Measurements from ENCODE around the gene LHX3. TPM values are rescaled to one million over a fixed set of nuclear protein-coding genes. Genes with fewer than 3 reads are reported as not detected.
A peak's percentile ranks its signal among the peaks of the same experiment; 100 is the strongest.

The LHX3 gene
- total RNA-seq, 1 experiment from 2014 or later = not detected

DNA sequence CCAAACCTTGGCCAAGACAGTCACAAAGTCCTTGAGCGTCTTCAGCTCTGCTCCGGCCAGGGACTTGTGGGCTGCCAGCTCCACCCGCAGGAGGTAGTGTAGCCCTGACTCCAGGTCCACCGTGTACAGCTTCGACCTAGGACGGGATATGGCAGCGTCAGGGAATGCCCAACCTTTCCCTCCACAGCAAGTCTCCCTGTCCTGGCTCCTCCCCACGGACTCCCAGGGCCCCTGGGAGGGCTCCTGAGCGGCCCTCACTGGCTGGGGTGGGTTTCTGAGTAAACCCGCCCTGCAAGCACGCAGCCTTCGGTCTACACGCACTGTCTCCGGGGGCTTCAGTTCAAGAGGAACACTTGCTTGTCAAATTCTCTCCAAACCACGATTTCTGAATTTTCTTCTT, 13.7 kb upstream of the LHX3 start:
- Histone ChIP-seq H2BK120ac (ENCODE audit: low read depth, low read length, poor library complexity, severe bottlenecking) (no peak overlapping the region), H3K18ac (ENCODE audit: insufficient read length, low read depth, low read length) (no peak overlapping the region), H2BK15ac (ENCODE audit: low read depth, low read length) (no peak overlapping the region), H3K23ac (ENCODE audit: insufficient read length, low read depth, low read length) (no peak overlapping the region), H3K23me2 (ENCODE audit: insufficient read length, low read depth, low read length, poor library complexity, severe bottlenecking) (no peaks in the 10 kb centered on the region), H3K9ac (ENCODE audit: extremely low read depth, insufficient read length, low read length) (no peak overlapping the region), H4K5ac (ENCODE audit: insufficient read length, low read depth, low read length) (no peak overlapping the region), H3K27me3 (ENCODE audit: insufficient read depth, low read length) (no peaks in the 10 kb centered on the region), H3T11ph (ENCODE audit: low read length) (no peak overlapping the region), H3K79me2 (ENCODE audit: insufficient read depth, low read length) (no peaks in the 10 kb centered on the region), H2BK12ac (ENCODE audit: insufficient read length, low read depth, low read length) (no peak overlapping the region), H2AK5ac (ENCODE audit: insufficient read length, low read length) (no peak overlapping the region), H2BK5ac (ENCODE audit: insufficient read length, low read length) (no peak overlapping the region), H3K79me1 (ENCODE audit: insufficient read depth, low read depth, low read length, poor library complexity, severe bottlenecking) (no peaks in the 10 kb centered on the region), H3K27ac (ENCODE audit: insufficient read length, low read depth, low read length) (no peak overlapping the region), H3K56ac (ENCODE audit: insufficient read length, low read depth, low read length) (no peak overlapping the region), H2AFZ (ENCODE audit: low read length) (no peak overlapping the region), H3K14ac (ENCODE audit: insufficient read depth, low read length) (no peak overlapping the region), H3K4ac (ENCODE audit: low read depth, low read length) (no peak overlapping the region), H3K9me3 (ENCODE audit: control insufficient read depth, low read depth, low read length) (no peaks in the 10 kb centered on the region), H3K4me1 (ENCODE audit: insufficient read depth, low read length) (no peaks in the 10 kb centered on the region), H4K20me1 (ENCODE audit: control insufficient read depth, insufficient read depth, insufficient read length) (no peaks in the 10 kb centered on the region), H2BK20ac (ENCODE audit: low read depth, low read length, poor library complexity, severe bottlenecking) (no peak overlapping the region), H3K4me2 (ENCODE audit: insufficient read depth, insufficient read length, low read length) (no peak overlapping the region), H4K8ac (replicated peaks; ENCODE audit: insufficient read length, low read depth, low read length) (no peak overlapping the region), H4K91ac (ENCODE audit: insufficient read length, low read depth, low read length) (no peak overlapping the region)
- H3K36me3 Mint-ChIP-seq (ENCODE audit: insufficient read depth in 1 of 3, low read depth in 3 of 3) = peaks cover 27 to 59% (median 40%) of the 10 kb centered on the region in 3 experiments
- TF ChIP-seq, protein P1, sequence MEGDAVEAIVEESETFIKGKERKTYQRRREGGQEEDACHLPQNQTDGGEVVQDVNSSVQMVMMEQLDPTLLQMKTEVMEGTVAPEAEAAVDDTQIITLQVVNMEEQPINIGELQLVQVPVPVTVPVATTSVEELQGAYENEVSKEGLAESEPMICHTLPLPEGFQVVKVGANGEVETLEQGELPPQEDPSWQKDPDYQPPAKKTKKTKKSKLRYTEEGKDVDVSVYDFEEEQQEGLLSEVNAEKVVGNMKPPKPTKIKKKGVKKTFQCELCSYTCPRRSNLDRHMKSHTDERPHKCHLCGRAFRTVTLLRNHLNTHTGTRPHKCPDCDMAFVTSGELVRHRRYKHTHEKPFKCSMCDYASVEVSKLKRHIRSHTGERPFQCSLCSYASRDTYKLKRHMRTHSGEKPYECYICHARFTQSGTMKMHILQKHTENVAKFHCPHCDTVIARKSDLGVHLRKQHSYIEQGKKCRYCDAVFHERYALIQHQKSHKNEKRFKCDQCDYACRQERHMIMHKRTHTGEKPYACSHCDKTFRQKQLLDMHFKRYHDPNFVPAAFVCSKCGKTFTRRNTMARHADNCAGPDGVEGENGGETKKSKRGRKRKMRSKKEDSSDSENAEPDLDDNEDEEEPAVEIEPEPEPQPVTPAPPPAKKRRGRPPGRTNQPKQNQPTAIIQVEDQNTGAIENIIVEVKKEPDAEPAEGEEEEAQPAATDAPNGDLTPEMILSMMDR (conservative IDR thresholded peaks at IDR 0.05) = peak; percentile 22; the same call in 1 of the 3 replicates
- H3K9me3 Mint-ChIP-seq = no peaks in the 10 kb centered on the region; a peak in 1 of 5 replicates
- DNase-seq = no peak
- no peaks in the 10 kb centered on the region for H3K27me3 Mint-ChIP-seq (ENCODE audit: low read depth)
- no peak overlapping the region for H3K4me3 Mint-ChIP-seq
- no peaks in the 10 kb centered on the region for H3K4me1 Mint-ChIP-seq
- WGBS (ENCODE audit: extremely low coverage, insufficient read length, low lambda C conversion rate) = no CpG with 5 or more reads among the region's 15 CpGs
- peak overlapping the region in 1 of 3 experiments; percentile 50; a peak in 1 of 7 replicates for H3K27ac Mint-ChIP-seq

All from H9 (cell line).